Activated naive CD4-positive, alpha-beta T cell treated with anti-CD3 and anti-CD28 coated beads, Interleukin-2, amount 50 U/mL, for 72 hours (primary cell): ENCODE data around the gene RFC1. TPM values are rescaled to one million over a fixed set of nuclear protein-coding genes. Genes with fewer than 3 reads are reported as not detected.
"Not testable (repeated sequence)": the region's sequence is repeated elsewhere in the genome, so short reads cannot be mapped to it uniquely, and the experiment has no call there.

Source experiments
- ATAC-seq, 2 donors: fragments of 150-1000 bp; cut with Tn5 transposase; 2 replicates each; pipeline ENCODE4 v1.10.0; 2021; ENCODE audit warnings: mild to moderate bottlenecking in 2 of 2, moderate library complexity in 2 of 2
- DNase-seq, 2 donors: peaks; one replicate each; pipeline ENCODE4 v3.0.0; 2021 to 2022; ENCODE audit warnings: low spot score in 2 of 2
- H3K27ac Mint-ChIP-seq, 2 donors: one replicate each; pipeline ENCODE4 v1.8.0; 2022; ENCODE audit warnings: mild to moderate bottlenecking in 2 of 2, mixed read lengths in 2 of 2
- H3K36me3 Mint-ChIP-seq, 2 donors: one replicate each; pipeline ENCODE4 v1.8.0; 2022; ENCODE audit warnings: mixed read lengths in 2 of 2
- H3K9me3 Mint-ChIP-seq, 2 donors: one replicate each; pipeline ENCODE4 v1.8.0; 2022; ENCODE audit warnings: mixed read lengths in 2 of 2
- total RNA-seq, 2 donors: library from RNA; stranded (reverse); gene quantifications; one replicate each; pipeline ENCODE4 v1.2.3, GENCODE V29; 2022

RFC1 gene
- total RNA-seq, 2 donors from 2014 or later: 97.7 to 105 TPM

GRCh38 chr4:39330353-39330752 lies 35.8 kb downstream of the RFC1 start:
- H3K27ac Mint-ChIP-seq: no peak overlapping the region
- peaks cover 0 to 37% of the 10 kb centered on the region in 2 donors for H3K36me3 Mint-ChIP-seq
- ATAC-seq (no peak), DNase-seq (no peak)
- no peaks in the 10 kb centered on the region for H3K9me3 Mint-ChIP-seq

- ATAC-seq (no peak), DNase-seq (no peak)
- Mint-ChIP-seq H3K36me3 (peaks cover 0 to 52% of the 10 kb centered on the region in 2 donors), H3K27ac (no peak overlapping the region), H3K9me3 (no peaks in the 10 kb centered on the region)
Measured at GRCh38 chr4:39326468-39326977, 39.6 kb downstream of the RFC1 start.

GRCh38 chr4:39324897-39325613 lies 41.1 kb downstream of the RFC1 start:
- DNase-seq: no peak
- ATAC-seq: no peak
- H3K27ac Mint-ChIP-seq: peak overlapping the region in 1 of 2 donors; percentile 26
- H3K9me3 Mint-ChIP-seq: no peaks in the 10 kb centered on the region
- peaks cover 0 to 56% of the 10 kb centered on the region in 2 donors for H3K36me3 Mint-ChIP-seq

- H3K27ac Mint-ChIP-seq: no peak overlapping the region
Measured at GRCh38 chr4:39324446-39324845, 41.7 kb downstream of the RFC1 start.

GRCh38 chr4:39323821-39324220 lies 42.3 kb downstream of the RFC1 start:
- Mint-ChIP-seq H3K9me3 (no peaks in the 10 kb centered on the region), H3K36me3 (peaks cover 0 to 55% of the 10 kb centered on the region in 2 donors), H3K27ac (no peak overlapping the region)
- ATAC-seq: no peak
- no peak for DNase-seq

More at GRCh38 chr4:39324446-39324845, 41.7 kb downstream of the RFC1 start:
- Mint-ChIP-seq H3K9me3 (no peaks in the 10 kb centered on the region), H3K36me3 (peaks cover 0 to 55% of the 10 kb centered on the region in 2 donors)
- ATAC-seq (no peak), DNase-seq (no peak)

- peaks cover 0 to 27% of the 10 kb centered on the region in 2 donors for H3K36me3 Mint-ChIP-seq
- H3K9me3 Mint-ChIP-seq: no peaks in the 10 kb centered on the region
- ATAC-seq (no peak), DNase-seq (no peak)
- H3K27ac Mint-ChIP-seq: peak overlapping the region in 1 of 2 donors; percentile 22
Measured at GRCh38 chr4:39320381-39321115, 45.6 kb downstream of the RFC1 start.

GRCh38 chr4:39319676-39320075 lies 46.5 kb downstream of the RFC1 start:
- ATAC-seq (peak in 1 of 2 donors; percentile 37), DNase-seq (no peak)
- Mint-ChIP-seq H3K9me3 (no peaks in the 10 kb centered on the region), H3K27ac (peak overlapping the region in 1 of 2 donors; percentile 54), H3K36me3 (peaks cover 0 to 18% of the 10 kb centered on the region in 2 donors)

GRCh38 chr4:39312816-39313215 lies 53.3 kb downstream of the RFC1 start:
- no peak overlapping the region for H3K27ac Mint-ChIP-seq
- peaks cover 9 to 32% of the 10 kb centered on the region in 2 donors for H3K36me3 Mint-ChIP-seq
- ATAC-seq: no peak
- no peak for DNase-seq
- H3K9me3 Mint-ChIP-seq: no peaks in the 10 kb centered on the region

GRCh38 chr4:39308611-39309010 lies 57.6 kb downstream of the RFC1 start:
- ATAC-seq: no peak
- Mint-ChIP-seq H3K36me3 (peaks cover 25 to 32% of the 10 kb centered on the region in 2 donors), H3K27ac (peak overlapping the region in 1 of 2 donors; percentile 41), H3K9me3 (no peaks in the 10 kb centered on the region)
- DNase-seq: no peak

GRCh38 chr4:39305912-39306677 lies 60.1 kb downstream of the RFC1 start:
- peaks cover 29 to 34% of the 10 kb centered on the region in 2 donors for H3K36me3 Mint-ChIP-seq
- peak overlapping the region; percentile 2 to 29 for H3K27ac Mint-ChIP-seq
- H3K9me3 Mint-ChIP-seq: no peaks in the 10 kb centered on the region
- ATAC-seq (no peak), DNase-seq (no peak)

GRCh38 chr4:39304651-39305050 lies 61.5 kb downstream of the RFC1 start:
- Mint-ChIP-seq H3K27ac (peak overlapping the region in 1 of 2 donors; percentile 65), H3K36me3 (peaks cover 35 to 39% of the 10 kb centered on the region in 2 donors)

GRCh38 chr4:39303871-39304270 lies 62.3 kb downstream of the RFC1 start:
- DNase-seq: no peak
- peaks cover 34 to 45% of the 10 kb centered on the region in 2 donors for H3K36me3 Mint-ChIP-seq

More at GRCh38 chr4:39304651-39305050, 61.5 kb downstream of the RFC1 start:
- ATAC-seq (no peak), DNase-seq (no peak)
- no peaks in the 10 kb centered on the region for H3K9me3 Mint-ChIP-seq

GRCh38 chr4:39302901-39303300 lies 63.3 kb downstream of the RFC1 start:
- Mint-ChIP-seq H3K36me3 (peaks cover 27 to 45% of the 10 kb centered on the region in 2 donors), H3K9me3 (no peaks in the 10 kb centered on the region), H3K27ac (no peak overlapping the region)
- no peak for ATAC-seq
- DNase-seq: no peak

More at GRCh38 chr4:39303871-39304270, 62.3 kb downstream of the RFC1 start:
- no peak for ATAC-seq
- no peak overlapping the region for H3K27ac Mint-ChIP-seq
- H3K9me3 Mint-ChIP-seq: no peaks in the 10 kb centered on the region

GRCh38 chr4:39295784-39296183 lies 70.4 kb downstream of the RFC1 start:
- DNase-seq (no peak), ATAC-seq (no peak)
- Mint-ChIP-seq H3K27ac (no peak overlapping the region), H3K9me3 (no peaks in the 10 kb centered on the region), H3K36me3 (peaks cover 17 to 52% of the 10 kb centered on the region in 2 donors)

GRCh38 chr4:39292433-39292832 lies 73.7 kb downstream of the RFC1 start:
- peaks cover 7 to 37% of the 10 kb centered on the region in 2 donors for H3K36me3 Mint-ChIP-seq
- H3K9me3 Mint-ChIP-seq, ATAC-seq, DNase-seq: not testable (repeated sequence)
- peak overlapping the region; percentile 44 to 52 for H3K27ac Mint-ChIP-seq

- DNase-seq (no peak), ATAC-seq (peak in 1 of 2 donors; percentile 74)
- no peaks in the 10 kb centered on the region for H3K9me3 Mint-ChIP-seq
- H3K27ac Mint-ChIP-seq: peak overlapping the region in 1 of 2 donors; percentile 44
- H3K36me3 Mint-ChIP-seq: peaks cover 5 to 37% of the 10 kb centered on the region in 2 donors
Measured at GRCh38 chr4:39291686-39292085, 74.5 kb downstream of the RFC1 start.
